ENCODE data around the gene SORBS2.

SORBS2 gene

DNA sequence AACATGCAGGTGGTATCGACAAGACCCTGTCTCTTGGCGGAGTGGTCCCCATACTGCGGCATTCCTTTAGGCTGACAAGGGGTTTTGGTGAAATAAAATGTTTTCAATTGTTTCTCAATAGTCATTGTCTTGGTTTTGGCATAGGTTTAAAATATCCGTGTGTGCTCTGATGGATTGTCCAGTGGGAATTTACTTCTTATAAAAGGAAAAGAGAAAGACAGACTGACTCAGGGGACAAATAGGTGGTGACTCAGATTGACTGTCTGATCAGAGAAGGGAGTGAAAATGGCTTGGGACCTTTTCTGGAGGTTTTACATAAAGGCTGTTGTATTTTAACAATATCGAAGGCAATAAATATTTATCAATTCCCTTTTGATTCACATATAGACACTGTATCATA is 129.8 kb downstream of the SORBS2 start:
- in situ Hi-C loops (cut with HindIII; ENCODE audit: low sequenced_read_pairs): no loop called here

DNA sequence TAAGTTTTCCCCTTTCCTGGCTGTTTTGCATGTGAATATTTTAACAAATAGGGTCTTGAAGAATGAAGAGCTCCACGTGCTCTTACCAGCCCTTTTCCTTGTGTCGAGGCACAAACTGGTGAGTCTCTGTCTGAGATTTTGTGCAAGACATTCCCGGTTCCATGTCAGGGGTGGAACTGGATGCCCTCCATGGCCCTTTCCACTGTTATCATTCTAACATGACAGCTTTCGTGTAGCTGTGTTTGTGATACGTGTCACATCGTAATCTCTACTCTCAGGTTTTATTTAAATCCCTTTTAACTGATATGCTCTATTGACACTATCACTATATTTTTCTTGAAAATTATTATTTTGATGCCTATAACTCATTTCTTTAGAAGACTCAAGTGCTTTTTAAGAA is 130.4 kb downstream of the SORBS2 start:
- in situ Hi-C loops (cut with HindIII; ENCODE audit: low sequenced_read_pairs): no loop called here

DNA sequence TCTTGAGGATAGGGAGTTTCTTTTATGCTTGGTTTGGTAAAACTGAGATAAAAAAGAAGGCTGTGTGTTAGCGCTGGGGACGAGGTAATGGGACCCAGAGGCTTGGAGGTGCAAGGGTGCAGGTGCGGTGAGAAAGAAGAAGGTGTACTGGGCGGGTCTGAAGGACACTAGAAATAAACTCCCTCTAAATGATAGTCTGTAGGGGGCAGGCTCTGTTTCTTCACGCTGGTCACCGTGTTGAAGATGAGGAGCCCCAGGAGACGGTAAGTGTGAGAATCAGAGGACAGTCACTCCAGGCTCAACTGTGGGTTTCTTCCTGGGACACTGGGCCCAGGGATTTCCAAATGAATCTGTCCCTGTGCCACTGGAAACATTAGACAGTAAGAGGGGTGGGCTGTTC is 131.4 kb downstream of the SORBS2 start:
- in situ Hi-C loops (cut with HindIII; ENCODE audit: low sequenced_read_pairs): no loop called here

DNA sequence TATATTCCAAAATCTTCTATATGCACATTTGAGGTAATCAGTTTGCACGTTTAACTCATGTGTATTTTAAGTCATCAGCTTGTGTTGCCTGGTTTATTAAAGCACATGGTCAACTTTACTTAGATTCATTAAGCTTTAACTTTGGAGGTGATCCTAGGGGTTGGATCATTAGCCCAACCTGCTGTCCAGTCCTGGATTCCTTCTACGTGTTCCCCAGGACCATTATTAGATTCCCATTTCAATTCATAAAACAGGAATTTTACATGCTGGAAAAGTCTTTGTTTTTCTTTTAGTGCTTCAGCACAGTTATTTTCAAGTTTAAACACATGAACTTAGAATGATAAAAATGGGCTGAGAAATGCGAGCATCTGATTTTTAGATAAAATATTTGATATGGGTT is 132.5 kb downstream of the SORBS2 start:
- in situ Hi-C loops (cut with HindIII; ENCODE audit: low sequenced_read_pairs): no loop called here

DNA sequence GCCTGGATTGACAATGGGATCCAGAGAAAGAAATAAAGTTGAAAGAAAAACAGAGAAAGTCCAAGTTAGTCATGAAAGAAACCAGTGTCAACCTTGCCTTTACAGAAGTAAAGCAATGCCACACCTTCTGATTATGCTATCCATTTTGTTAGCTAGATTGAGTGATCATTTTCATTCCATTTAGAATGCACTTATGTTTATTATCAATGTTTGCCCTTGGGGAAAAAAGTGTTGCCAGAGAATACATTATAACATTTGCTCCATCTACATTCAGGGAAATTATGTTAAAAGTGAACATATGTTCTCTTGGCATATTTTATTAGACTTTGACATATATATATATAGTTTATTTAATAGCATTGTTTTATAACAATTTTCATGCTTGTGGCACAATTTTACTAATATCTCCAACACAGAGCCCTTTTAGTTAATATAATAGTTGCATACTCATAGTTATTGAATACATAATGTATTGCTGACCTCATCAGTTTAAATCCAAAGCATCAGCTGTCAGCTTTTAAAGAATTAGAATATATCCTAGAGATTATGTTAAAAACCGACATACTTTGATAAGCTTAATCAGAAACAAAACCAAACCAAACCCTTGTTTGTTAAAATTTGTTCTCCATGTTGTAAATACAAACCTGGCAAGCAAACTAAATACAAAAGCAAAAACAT is 134.2 kb downstream of the SORBS2 start:
- in situ Hi-C loops (cut with HindIII; ENCODE audit: low sequenced_read_pairs): no loop called here

DNA sequence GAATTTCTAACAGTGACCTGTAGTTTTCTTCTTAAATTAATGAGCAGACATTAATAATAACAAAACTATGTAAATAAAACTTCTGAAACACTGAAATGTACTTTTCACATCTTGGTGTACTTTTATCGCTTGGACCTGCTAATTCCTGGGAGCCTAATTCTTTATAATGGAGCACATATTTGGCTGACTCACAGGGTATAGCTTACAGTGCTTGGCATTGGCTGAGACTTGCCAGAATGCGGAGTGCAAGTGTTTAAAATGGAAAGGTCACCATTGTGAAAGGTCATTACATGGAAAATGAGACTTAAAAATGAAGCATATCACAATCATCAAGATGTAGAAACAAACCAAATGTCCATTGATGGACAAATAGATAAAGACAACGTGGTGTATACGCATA is 139.4 kb downstream of the SORBS2 start:
- in situ Hi-C loops (cut with HindIII; ENCODE audit: low sequenced_read_pairs): no loop called here

DNA sequence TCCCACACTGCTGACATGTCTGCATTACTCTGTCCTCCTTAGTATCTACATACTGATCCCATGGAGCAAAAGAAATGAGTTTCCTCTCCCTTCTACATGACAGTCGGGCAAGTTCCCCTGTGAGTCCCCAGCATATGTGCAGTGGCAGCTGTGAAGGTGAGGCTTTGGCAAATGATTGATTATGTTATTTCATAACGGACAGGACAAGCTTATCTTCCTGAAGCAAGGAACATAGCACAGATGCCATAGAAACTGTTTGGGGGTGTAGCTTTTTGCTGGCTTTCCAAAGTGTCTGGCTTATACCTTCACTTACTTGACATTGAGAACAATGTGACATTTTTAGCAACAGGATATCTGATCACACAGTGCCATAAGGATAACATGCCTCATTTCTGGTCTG is 139.8 kb downstream of the SORBS2 start:
- in situ Hi-C loops (cut with HindIII; ENCODE audit: low sequenced_read_pairs): no loop called here

DNA sequence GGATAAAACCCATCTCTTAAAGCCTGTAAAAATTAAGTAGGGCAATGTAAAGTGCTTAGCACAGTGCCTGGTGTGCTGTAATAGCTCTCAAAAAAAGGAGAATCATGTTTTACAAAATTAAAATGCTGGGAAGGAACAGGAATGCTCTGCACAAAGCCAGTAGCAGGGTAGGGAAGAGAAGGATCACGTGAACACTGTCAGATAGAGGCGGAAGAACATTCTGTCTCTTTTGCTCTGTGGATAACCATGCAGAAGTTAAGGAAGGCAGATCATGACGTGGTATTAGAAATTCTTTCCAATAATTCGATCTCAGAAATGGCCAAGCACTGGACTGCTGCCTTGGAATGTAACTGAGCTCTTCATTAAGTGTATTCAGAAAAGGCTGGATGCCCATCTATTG is 140.5 kb downstream of the SORBS2 start:
- in situ Hi-C loops (cut with HindIII; ENCODE audit: low sequenced_read_pairs): no loop called here

DNA sequence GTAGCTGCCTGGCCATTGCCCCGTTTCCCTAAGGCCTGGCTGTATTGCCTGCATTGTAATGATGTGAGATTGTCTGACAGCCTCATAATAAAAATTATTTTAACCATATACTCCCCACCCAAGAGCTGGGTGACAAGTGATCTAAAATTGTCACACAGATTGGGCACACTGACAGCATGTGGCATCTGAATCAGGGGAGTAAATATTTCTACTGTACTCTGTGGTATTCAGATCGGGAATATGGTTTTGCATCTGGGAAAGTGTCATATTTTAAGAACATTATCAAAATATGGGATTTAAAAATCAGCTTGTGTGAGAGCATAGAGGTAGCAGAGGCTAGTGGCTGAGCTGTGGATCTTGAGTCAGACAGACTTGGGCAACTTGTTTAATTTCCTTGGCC is 140.9 kb downstream of the SORBS2 start:
- in situ Hi-C loops (cut with HindIII; ENCODE audit: low sequenced_read_pairs): no loop called here

DNA sequence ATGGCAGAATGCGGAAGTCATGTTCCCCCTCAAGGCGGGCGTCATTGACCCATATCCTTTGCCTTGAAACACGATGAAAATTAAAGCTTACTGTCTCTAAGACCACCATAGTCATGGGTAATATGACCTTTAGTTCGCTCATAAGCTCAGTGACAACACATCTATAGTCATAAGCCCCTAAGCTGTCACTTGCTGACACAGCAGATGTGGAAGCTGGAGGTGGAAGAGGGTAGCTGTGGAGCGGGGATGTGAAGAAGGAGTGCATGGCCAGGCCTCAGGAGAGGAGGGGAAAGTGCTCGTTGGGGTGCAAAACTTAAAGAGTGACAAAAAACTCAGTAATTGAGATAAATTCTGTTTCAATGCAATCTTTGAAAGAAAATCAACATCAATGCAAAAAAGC is 142.7 kb downstream of the SORBS2 start:
- in situ Hi-C loops (cut with HindIII; ENCODE audit: low sequenced_read_pairs): no loop called here

DNA sequence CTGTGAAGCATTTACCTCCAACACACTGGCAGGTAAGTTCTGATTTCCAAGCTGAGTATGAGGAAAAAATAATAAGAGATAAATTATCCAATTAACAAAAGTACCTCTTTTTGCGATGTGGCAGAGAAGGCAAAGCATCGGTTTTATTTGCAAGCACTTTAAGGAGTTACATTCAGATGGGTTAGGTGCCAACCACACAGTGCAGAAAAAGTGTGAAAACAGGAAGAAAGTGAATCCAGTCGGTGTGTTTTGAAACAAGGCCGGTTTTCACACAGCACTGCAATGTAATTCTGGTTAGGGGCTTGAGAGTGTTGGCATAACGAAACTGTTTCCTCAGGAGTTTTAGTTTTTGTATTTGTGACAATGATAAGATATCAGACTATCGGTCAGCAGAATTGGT is 145.8 kb downstream of the SORBS2 start:
- in situ Hi-C loops (cut with HindIII; ENCODE audit: low sequenced_read_pairs): no loop called here

DNA sequence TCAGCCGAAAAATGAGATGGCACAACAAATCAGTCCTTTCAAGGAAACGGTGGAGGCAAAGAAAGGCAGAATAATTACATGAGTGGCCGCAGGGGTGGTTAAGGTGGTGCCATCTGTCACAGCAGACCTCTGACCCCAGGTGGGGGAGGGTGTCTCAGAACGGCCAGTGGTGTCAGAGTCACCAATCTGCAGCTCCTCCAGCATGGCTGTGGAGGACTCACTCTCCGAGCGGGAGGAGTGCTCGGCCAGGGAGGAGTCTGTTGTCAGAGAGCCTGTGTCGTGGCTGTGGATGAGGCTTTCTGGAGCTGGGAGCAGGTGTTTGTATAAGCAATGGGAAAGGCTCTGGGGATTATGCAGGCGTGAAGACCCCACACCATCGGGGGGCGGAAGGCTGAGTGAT is 146.3 kb downstream of the SORBS2 start:
- in situ Hi-C loops (cut with HindIII; ENCODE audit: low sequenced_read_pairs): no loop called here

DNA sequence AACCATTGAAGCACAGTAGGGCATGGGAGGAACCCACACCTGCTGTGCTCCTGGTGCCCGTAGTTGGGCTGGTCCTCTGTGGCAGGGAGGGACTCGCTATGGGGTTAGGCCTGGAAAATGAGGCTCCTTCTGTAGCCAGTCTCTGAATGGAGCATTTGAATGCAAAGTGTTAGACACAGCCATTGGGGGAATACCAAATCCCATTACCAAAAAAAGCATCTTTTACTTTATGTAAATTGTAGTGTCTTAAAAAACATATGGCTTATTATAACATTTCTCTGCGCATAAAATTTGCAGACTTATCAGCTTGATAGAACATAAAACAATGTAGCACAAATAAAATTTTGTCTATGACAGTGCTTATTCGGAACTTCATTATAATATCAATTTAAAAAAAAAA is 147.5 kb downstream of the SORBS2 start:
- in situ Hi-C loops (cut with HindIII; ENCODE audit: low sequenced_read_pairs): no loop called here

DNA sequence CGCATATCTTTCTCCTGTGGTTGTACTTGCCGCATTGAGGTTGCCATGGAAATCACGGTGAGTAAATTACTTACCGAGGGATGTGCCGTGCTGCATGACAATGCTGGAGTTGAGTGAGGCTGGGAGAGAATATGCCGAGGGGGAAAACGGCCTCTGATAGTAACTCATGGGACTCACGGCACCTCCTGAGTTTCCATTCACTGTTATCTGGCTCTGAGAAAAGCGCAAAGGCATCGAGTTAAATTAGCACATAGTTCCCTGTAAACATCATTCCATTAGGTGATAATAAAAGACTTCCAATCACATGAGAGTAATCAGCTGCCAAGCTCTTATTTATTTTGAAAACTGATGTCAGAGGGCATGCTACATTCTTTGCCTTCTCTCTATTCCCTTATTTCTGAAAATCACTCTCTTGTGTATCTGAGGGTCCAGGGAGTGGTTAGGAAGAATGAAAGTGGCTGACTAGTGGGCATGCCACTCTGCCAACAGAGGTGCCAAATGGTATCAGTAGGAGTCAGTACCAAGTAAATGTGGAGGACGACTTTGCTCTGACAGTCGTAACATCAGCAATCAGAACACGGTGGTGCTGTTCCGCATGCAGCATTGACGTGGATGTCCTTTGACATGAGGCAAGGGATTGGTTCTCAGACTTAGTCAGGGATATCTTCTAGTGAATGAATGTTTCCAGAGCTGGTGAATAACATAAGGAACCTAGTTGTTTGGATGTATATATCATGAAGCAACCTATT is 149.8 kb downstream of the SORBS2 start:
- in situ Hi-C loops (cut with HindIII; ENCODE audit: low sequenced_read_pairs): no loop called here

DNA sequence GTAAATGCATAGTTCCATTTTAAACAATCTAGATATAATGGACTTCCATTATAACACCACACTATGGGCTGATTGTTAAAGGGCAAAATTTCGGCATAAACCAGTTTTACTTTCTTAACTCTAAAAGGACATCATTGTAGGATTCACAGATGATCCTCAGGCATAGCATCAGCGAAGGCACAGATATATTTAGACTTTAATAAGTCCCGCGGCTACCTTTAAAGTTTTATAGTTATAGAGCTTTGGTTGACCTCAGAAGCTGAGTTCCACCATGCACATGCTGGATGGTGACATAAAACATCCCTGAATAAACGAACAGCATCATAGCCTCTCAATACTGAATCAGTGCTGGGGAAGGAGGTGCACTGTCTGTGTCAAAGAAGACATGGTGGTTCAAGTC is 151.7 kb downstream of the SORBS2 start:
- in situ Hi-C loops (cut with HindIII; ENCODE audit: low sequenced_read_pairs): no loop called here

DNA sequence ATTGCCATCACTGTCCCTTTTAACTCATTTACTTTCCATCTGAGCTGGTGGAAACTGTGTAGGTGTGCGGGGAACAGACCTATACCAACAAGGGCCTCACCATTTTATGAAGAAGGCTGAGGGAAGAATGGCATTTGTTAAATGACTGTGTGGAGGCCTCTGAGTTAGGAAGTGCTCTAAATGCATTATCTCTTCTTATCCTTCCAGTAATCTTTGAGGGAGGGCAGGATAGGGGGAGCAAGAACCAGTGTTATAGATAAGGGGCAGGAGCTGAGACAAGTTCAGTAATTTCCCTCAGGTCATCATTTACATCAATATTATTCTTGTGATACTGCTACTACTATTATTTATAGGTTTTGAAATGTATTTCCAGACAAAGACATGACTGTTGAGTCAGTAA is 154.3 kb downstream of the SORBS2 start:
- in situ Hi-C loops (cut with HindIII; ENCODE audit: low sequenced_read_pairs): no loop called here

DNA sequence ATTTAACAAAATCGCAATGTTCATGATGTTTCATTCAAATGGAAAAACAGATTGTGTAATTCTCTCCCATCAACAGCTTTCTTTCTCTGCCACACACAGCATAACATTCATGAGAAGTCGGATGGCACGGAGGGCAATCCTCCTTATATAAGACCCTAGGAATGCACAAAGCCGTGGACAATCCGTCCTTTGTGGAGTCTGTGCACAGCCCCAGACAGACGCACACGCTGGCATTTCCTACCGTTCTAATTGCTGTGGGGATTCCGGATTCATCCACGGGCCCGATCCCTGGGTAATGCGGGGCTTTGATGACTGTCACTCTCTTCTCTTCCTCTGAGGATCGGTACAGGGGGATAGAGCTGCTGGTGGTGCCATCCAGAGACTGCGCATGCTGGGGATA is 154.8 kb downstream of the SORBS2 start:
- in situ Hi-C loops (cut with HindIII; ENCODE audit: low sequenced_read_pairs): no loop called here

DNA sequence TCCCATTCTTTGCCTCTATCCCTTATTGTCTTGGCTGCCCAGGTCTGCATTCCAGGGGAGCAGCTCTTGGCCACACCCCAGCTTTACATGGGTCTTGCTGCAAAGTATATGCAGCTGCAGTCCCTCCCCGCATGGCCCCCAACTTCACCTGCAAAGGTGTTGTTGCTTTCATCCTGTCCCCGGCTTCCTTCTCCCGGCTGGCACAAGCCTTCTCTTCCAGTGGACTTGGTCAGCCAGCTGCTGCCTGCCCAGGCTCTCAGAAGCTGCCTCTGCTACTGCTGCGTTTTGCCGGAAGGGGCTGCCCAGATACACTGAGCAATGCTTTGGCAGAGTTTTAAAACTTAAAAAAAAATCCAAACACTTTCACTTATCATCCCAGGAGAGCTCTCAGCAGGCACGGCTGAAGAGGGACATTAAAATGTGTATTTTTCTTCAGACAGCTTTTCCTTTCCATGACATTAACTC is 155.5 kb downstream of the SORBS2 start:
- in situ Hi-C loops (cut with HindIII; ENCODE audit: low sequenced_read_pairs): no loop called here

DNA sequence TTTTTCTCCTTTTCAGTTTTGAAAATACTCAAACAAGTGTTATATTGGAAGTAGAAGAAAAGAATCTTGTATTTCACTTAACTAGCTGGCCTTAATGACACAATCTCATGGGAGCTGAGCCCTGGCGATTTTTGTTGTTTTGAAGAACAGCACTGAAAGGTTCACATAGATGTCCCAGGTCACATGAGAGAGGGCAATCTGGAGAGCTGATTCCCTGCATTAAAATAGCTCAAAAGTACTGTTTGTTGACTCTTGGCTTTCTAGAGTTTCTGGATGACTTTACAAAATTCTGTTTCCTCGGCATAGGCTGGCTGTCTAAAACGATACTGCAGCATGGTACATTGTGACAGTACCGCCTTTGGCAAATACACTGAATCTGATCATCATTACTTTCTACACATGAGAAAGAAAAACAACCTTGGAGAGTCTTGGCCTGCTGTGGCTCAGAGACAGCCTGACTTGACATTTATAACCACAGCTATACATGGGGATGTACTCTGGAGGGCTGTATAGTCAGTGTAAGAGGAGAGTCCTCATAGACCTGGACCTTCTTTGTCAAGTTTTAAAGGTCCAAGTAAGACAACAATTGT is 156.9 kb downstream of the SORBS2 start:
- in situ Hi-C loops (cut with HindIII; ENCODE audit: low sequenced_read_pairs): no loop called here

DNA sequence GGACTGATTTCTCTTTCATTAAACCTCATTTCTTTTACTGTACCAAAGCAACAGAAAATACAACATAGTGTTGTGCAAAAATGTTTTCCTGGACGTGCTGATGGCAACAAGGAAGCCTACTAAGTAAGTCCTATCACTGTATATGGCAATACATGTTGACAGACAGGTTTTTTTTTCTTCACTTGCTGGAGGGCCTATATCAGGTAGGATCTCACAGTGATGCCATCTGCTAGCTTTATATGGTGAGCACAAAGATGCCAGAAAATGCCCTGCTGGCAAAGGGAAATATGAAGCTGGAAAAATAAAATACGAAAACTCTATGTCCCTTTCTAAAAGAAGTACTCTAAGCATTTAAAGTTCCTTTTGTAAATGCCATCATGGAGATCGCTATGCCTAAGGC is 157.7 kb downstream of the SORBS2 start:
- in situ Hi-C loops (cut with HindIII; ENCODE audit: low sequenced_read_pairs): no loop called here

DNA sequence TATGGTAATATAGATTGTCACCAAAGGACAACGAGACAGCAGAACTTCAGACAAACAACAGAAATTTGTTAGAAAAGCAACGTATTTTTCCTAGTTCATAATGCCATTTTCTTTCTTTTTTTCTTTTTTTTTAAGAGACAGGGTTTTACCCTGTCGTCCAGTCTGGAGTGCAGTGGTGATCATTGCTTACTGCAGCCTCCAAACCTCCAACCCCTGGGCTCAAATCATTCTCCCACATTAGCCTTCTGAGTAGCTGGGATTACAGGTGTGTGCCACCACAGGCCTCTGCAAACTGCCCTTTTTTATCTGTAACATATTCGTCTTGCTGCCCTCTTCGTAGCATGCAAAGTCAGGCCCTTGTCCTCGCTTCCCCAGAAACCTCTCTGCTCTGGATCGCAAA is 160.1 kb downstream of the SORBS2 start:
- in situ Hi-C loops (cut with HindIII; ENCODE audit: low sequenced_read_pairs): no loop called here

DNA sequence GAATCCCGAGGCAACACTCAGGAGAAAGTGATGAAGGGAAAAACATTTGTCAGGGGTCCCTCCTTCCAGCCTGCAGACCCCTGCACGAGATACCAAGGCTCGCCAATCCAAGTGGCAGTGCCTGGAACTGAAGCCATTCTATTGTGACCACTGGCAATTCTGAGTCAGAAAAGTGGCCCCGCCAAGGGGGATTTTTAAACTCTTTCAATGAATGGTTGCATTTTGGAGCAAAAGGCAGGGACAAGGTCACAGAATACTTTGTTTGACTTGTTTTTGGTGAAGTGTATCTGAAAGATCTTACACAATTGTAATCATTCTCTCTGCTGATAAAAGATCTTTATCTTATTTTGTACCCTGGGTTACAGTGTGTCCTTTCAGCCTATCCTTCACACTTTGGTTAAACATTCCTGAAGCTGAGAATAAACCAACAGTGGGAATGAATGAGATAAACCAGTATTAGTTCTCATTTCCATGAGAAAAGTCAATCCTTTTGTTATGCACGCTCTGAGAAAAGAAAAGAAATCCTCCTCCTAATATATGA is 160.8 kb downstream of the SORBS2 start:
- in situ Hi-C loops (cut with HindIII; ENCODE audit: low sequenced_read_pairs): no loop called here

Data from DLD1 (cell line).